Stomach (tissue), 4 donors: ENCODE results near the gene NEDD4L.

ENCODE experiments used
- CTCF ChIP-seq, 7 experiments: fragments of 450-650 bp in 4 of 7; fragments of 200-600 bp in 3 of 7; sonication (generic) in 3 of 7; IDR thresholded peaks; one replicate each; pipeline ENCODE4 v1.5.1; 2016 to 2019; ENCODE audit warnings: antibody characterized with exemption in 7 of 7, control low read depth in 2 of 7, mild to moderate bottlenecking in 1 of 7
- POLR2A ChIP-seq, 4 donors: fragments of 450-650 bp; IDR thresholded peaks; one replicate each; pipeline ENCODE4 v1.6.1; 2016; ENCODE audit warnings: antibody characterized with exemption in 4 of 4, control low read depth in 2 of 4, mild to moderate bottlenecking in 1 of 4, moderate library complexity in 1 of 4

GRCh38 chr18:58124475-58124874 is 80.4 kb downstream of the NEDD4L start:
- TF ChIP-seq CTCF (IDR thresholded peaks at IDR 0.05), result no peak
- TF ChIP-seq POLR2A (IDR thresholded peaks at IDR 0.05), result no peak
